ENCODE measurements around the gene LILRB3. TPM values are rescaled to one million over a fixed set of nuclear protein-coding genes. Genes with fewer than 3 reads are reported as not detected.

The LILRB3 gene
- total RNA-seq, 4 donors from 2014 or later = 3.0 to 5.3 TPM; not detected in 2

DNA sequence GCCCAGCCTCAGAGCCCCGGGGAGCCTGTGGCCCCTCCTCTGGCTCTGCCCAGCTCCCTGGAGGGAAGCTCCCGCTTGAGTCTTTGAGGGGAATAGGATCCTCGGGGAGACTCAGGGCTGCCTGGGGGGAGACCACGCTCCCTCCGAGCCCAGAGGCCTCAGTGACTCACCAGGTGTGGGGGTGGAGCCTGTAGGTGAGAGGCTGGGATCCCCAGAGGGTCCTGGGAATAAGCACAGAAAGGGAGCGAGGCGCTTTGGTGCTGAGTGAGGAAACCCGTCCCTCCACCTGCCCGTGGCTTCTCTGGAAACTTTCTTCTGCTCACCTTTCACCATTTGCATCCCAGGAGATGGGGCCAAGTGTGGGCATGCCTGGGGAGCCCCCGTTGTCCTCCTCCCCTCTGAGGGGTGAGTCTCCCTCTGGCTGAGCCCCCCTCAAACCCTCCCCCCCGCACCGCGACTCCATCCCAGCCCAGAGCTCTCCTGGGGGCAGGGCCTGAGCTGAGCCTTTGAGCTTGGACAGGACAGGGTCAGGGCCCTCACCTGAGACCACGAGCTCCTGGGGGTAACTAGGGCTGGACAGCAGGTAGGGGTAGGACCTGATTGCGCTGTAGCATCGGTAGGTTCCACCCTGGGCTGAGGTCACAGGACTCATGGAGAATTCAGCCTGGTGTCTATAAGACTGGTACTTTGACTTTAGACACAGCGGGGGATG lies 31.5 kb upstream of the LILRB3 start:
- TF ChIP-seq, protein P1, sequence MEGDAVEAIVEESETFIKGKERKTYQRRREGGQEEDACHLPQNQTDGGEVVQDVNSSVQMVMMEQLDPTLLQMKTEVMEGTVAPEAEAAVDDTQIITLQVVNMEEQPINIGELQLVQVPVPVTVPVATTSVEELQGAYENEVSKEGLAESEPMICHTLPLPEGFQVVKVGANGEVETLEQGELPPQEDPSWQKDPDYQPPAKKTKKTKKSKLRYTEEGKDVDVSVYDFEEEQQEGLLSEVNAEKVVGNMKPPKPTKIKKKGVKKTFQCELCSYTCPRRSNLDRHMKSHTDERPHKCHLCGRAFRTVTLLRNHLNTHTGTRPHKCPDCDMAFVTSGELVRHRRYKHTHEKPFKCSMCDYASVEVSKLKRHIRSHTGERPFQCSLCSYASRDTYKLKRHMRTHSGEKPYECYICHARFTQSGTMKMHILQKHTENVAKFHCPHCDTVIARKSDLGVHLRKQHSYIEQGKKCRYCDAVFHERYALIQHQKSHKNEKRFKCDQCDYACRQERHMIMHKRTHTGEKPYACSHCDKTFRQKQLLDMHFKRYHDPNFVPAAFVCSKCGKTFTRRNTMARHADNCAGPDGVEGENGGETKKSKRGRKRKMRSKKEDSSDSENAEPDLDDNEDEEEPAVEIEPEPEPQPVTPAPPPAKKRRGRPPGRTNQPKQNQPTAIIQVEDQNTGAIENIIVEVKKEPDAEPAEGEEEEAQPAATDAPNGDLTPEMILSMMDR (IDR thresholded peaks at IDR 0.05) = no peak
- TF ChIP-seq POLR2A (IDR thresholded peaks at IDR 0.05) = no peak
- Histone ChIP-seq H3K27ac (no peak overlapping the region), H3K36me3 (no peaks in the 10 kb centered on the region), H3K4me3 (no peak overlapping the region), H3K9me3 (no peaks in the 10 kb centered on the region), H3K4me1 (no peaks in the 10 kb centered on the region), H3K27me3 (no peaks in the 10 kb centered on the region)
- no peak for DNase-seq
- intact Hi-C loops (cut with DNase I; ENCODE audit: low total_unique reads) = no loop called here

DNA sequence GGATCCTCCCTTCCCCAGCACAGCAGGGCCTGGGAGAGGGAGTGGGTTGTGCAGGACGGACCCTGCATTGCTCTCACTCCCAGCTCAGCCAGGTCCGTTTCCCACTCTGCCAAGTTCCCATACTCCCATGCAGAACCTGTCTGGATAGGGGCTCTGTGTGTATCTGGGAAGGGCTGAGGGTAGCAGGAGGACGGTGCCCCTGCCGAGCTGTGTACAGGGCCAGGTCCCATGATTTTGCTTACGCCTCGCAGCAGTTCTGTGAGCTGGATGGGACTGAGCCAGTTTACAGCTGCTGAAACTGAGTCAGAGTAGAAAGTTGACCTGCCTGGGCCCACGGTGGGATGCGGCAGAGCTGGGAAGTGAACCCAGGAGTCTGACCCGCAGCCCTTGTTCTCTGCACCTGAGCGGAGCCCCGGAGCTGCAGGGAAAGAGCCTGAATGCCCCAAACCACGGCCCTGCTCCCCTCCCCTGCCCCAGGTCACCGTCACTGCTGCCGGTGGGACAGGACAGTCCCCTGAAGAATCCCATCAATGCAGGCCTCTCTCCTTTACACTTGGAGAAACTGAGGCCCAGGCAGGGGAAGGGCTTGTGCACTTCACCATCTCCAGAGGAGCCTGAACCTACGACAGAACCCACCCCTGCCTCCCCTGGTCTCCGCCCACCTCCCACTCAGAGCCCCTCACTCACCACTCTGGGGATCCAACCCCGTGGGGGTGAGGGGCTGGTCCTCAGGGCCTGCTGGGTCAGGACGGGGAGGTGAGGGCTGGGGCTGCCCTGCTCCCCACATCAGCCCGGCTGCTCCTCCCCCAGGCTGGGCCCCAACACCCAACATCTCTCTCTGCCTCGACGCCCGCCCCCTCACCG lies 30.8 kb upstream of the LILRB3 start:
- intact Hi-C loops (cut with DNase I; ENCODE audit: low total_unique reads) = no loop called here
- Histone ChIP-seq H3K9me3 (no peaks in the 10 kb centered on the region), H3K4me1 (no peaks in the 10 kb centered on the region), H3K4me3 (no peak overlapping the region), H3K36me3 (no peaks in the 10 kb centered on the region), H3K27ac (no peak overlapping the region), H3K27me3 (no peaks in the 10 kb centered on the region)
- TF ChIP-seq, protein P1 (IDR thresholded peaks at IDR 0.05) = no peak
- TF ChIP-seq POLR2A (IDR thresholded peaks at IDR 0.05) = no peak
- no peak for DNase-seq

DNA sequence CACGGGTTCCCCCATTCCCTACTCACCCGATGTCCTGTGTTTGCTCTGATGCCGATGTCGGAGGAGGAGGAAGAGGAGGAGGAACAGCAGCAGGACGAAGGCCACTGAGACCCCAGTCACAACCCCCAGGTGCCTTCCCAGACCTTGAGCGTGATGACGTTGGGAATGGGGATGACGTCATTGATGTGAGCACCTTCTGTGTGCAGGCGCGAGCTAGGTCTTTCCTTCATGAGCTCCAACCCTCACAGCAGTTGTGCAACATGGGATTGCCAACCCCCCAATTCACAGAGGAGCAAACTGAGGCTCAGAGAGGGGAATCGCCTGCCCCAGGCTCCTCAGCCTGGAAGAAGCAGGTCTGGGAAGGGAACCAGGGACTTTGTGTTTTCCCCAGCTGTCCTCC lies 30.0 kb upstream of the LILRB3 start:
- no peaks in the 10 kb centered on the region for H3K36me3 ChIP-seq
- no peak overlapping the region for H3K27ac ChIP-seq
- no peaks in the 10 kb centered on the region for H3K4me1 ChIP-seq
- no peak overlapping the region for H3K4me3 ChIP-seq
- H3K27me3 ChIP-seq = no peaks in the 10 kb centered on the region
- no peak for DNase-seq
- intact Hi-C loops (cut with DNase I; ENCODE audit: low total_unique reads) = no loop called here
- TF ChIP-seq, protein P1 (IDR thresholded peaks at IDR 0.05) = no peak
- no peak for TF ChIP-seq POLR2A (IDR thresholded peaks at IDR 0.05)
- H3K9me3 ChIP-seq = no peaks in the 10 kb centered on the region

DNA sequence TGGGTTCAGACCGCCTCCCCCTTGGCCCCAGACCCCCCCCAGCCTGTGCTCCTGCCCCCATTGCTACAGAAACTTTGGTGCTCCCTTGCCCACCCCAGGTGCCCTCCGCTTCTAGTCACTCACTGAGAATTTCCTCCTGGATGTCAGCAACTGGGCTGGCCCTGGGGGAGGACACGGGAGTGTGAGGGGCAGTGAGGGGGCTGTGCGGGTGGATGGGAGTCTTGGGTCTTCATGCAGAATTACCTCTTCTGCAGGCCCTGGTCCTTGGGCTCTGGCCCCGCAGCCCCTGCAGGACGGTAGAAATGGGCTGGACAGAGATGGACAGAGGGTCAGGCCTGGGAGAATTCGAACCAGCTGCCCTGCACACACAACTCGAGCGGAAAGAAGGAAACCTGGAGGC lies 29.4 kb upstream of the LILRB3 start:
- intact Hi-C loops (cut with DNase I; ENCODE audit: low total_unique reads) = no loop called here
- Histone ChIP-seq H3K36me3 (no peaks in the 10 kb centered on the region), H3K9me3 (no peaks in the 10 kb centered on the region), H3K4me3 (no peak overlapping the region), H3K27ac (no peak overlapping the region), H3K4me1 (no peaks in the 10 kb centered on the region), H3K27me3 (no peaks in the 10 kb centered on the region)
- TF ChIP-seq, protein P1 (IDR thresholded peaks at IDR 0.05) = no peak
- TF ChIP-seq POLR2A (IDR thresholded peaks at IDR 0.05) = no peak
- no peak for DNase-seq

DNA sequence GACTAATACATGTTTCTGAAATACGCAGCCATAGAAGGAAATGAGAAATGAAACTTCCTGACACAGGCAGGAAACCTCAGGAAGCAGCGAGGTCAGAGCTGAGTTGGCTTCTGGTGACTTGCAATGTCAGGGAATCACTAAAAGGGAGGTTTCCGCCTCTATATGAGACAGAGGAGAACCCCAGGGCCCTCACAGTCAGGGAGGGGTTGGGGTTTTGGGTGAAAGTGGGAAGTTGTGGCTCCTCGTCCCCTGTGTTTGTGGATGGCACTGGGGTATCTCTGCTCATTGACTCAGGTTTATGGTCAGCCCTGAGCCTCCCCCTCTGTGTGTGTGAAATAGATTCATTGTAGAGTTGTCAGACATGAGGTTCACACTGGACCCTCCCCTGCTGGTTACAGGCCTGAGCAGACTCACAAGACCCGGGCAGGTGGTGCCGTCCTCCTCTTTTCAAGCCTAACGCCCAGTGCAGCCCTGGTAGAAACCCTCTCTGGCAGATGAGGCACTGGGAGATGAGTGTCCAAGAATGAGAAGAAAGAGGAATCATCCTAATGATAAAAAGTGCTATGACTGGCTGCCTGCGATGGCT lies 25.3 kb upstream of the LILRB3 start:
- Histone ChIP-seq H3K9me3 (no peaks in the 10 kb centered on the region), H3K4me1 (no peaks in the 10 kb centered on the region), H3K4me3 (no peak overlapping the region), H3K27ac (no peak overlapping the region), H3K27me3 (no peaks in the 10 kb centered on the region), H3K36me3 (no peaks in the 10 kb centered on the region)
- intact Hi-C loops (cut with DNase I; ENCODE audit: low total_unique reads) = no loop called here
- TF ChIP-seq, protein P1 (IDR thresholded peaks at IDR 0.05) = no peak
- TF ChIP-seq POLR2A (IDR thresholded peaks at IDR 0.05) = no peak
- DNase-seq = no peak

All from uterus (tissue), 4 donors.